Stimulated activated CD4-positive, alpha-beta T cell treated with anti-CD3 and anti-CD28 coated beads, Interleukin-15, amount 100 ng/mL, for 1 hour (primary cell): Measurements from ENCODE around the gene PRKAR2A.
A peak's percentile ranks its signal among the peaks of the same experiment; 100 is the strongest.
"Not testable (repeated sequence)": the region's sequence is repeated elsewhere in the genome, so short reads cannot be mapped to it uniquely, and the experiment has no call there.

Experiments used
- DNase-seq, 2 donors: peaks; one replicate each; pipeline ENCODE4 v3.0.0-alpha.2; 2020; ENCODE audit warnings: low read depth in 1 of 2, low spot score in 1 of 2

PRKAR2A gene

GRCh38 chr3:48734541-48734940 lies 113.1 kb downstream of the PRKAR2A start:
- not testable (repeated sequence) for DNase-seq

GRCh38 chr3:48733752-48734518 lies 113.7 kb downstream of the PRKAR2A start:
- DNase-seq, result not testable (repeated sequence)

- no peak for DNase-seq
Observed at GRCh38 chr3:48727511-48727910, 120.2 kb downstream of the PRKAR2A start.

DNA sequence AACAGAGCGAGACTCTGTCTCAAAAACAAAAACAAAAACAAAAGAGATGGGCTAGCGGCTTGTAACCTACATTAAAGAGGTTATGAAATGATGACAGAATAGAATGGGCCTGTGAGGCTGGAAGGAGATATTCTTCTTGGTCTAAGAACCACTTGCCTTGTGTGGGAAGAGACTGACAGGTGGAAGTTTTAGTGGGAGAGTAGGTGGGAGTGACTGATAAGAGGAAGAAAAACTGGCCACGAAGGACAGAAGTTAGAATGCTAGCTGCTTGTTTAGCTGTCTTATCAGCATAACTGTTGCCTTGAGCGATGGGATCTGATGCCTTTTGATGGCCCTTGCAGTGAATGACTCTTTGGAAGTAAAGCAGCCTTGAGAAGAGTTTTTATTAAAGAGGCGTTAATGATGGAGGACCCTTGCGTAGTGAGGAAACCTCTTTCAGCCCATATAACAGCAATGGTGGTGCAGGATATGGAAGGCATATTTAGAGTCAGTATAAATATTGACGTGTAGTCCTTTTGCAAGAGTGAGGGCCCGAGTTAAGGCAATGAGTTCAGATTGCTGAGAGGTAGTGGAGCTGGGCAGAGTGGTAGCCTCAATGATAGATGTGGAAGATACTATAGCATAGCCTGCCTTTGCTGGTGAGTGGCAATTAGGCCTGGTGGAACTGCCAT lies 122.4 kb downstream of the PRKAR2A start:
- not testable (repeated sequence) for DNase-seq

DNA sequence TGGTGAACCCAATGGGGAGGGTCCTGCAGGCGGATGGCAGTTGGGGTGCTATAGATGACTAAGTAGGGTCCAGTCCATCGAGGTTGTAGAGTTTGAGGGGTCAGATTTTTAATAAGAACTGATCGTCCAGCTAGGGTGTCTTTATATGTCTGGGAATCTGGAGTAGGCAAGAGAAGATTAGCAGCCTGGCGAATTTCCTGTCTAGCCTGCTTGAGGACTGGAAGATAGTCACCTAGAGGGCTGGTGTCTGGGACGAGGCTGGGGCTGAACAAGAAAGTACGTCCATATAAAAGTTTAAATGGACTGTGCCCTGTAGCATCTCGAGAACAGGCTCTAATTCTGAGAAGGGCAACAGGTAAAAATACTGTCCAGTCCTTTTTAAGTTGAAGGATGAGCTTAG lies 123.9 kb downstream of the PRKAR2A start:
- no peak for DNase-seq

DNA sequence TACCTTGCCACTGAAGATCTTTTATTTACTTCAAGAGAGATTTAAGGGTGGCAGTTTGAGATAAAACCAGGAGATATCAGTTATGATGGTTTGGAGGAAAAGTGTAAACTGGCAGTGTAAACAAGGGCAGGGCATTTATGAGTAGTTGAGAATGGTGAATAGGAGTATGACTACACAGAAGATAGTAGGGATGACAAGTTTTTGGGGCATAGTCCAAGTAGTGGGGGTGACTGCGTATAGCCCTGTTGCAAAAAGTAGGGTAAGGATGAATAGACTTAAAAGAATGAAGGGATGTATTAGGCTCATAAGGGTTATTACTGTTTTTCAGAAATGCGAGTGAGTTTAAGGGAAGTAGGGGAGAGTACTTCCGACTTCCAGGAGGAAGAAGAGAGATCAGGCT lies 124.4 kb downstream of the PRKAR2A start:
- not testable (repeated sequence) for DNase-seq

- peak; percentile 95 to 99 for DNase-seq
Observed at GRCh38 chr3:48716982-48717746, 130.5 kb downstream of the PRKAR2A start, which contains the start of gene IP6K2. Gene IP6K2, minus strand, starts transcription at chr3:48717221. Its CDS starts 21,930 bp downstream, at chr3:48695291.

GRCh38 chr3:48716508-48716981 lies 131.1 kb downstream of the PRKAR2A start:
- no peak for DNase-seq

- DNase-seq, result no peak
Observed at GRCh38 chr3:48715174-48715800, 132.4 kb downstream of the PRKAR2A start.

- DNase-seq, result no peak
Observed at GRCh38 chr3:48711727-48712126, 135.9 kb downstream of the PRKAR2A start.

- DNase-seq, result no peak
Observed at GRCh38 chr3:48709051-48709461, 138.6 kb downstream of the PRKAR2A start.

GRCh38 chr3:48708481-48708889 lies 139.2 kb downstream of the PRKAR2A start:
- no peak for DNase-seq

- DNase-seq, result no peak
Observed at GRCh38 chr3:48707157-48707556, 140.5 kb downstream of the PRKAR2A start.

DNA sequence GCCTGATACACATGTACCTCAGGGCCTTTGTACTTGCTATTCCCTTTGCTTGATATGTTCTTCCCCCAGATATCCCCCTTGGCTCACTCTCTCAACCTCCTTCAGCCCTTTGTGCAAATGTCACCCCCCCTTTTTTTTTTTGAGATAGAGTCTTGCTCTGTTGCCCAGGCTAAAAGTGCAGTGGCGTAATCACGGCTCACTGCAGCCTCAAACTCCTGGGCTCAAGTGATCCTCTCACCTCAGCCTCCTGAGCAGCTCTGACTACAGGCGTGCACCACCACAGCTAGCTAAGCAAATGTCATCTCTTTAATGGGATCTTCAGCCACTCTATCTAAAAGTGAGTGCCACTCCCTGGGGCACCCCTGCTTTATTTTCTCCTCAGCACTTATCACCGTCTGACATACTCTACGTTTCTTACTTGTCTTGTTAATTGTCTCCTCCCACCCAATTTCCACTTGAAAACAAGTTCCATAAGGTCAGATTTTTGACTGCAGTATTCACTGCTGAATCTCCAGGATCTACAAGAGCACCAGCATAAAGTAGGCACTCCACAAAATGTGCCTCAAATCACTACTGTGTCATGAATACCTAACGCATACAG lies 145.3 kb downstream of the PRKAR2A start:
- DNase-seq, result no peak

GRCh38 chr3:48700731-48701405 lies 146.8 kb downstream of the PRKAR2A start:
- no peak for DNase-seq

DNA sequence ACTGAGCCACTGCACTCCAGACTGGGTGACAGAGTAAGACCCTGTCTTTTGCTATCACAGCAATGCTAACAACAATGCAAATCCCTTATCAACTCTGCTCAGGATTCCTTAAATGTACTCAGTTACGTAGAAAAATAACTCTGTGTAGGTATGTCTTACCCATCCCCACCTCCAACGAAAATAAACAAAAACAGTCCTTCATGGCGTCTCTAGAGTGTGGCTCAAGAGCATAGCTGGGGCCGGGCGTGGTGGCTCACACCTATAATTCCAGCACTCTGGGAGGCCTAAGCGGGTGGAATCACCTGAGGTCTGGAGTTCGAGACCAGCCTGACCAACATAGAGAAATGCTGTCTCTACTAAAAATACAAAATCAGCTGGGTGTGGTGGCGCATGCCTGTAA lies 148.8 kb downstream of the PRKAR2A start:
- DNase-seq, result no peak

DNA sequence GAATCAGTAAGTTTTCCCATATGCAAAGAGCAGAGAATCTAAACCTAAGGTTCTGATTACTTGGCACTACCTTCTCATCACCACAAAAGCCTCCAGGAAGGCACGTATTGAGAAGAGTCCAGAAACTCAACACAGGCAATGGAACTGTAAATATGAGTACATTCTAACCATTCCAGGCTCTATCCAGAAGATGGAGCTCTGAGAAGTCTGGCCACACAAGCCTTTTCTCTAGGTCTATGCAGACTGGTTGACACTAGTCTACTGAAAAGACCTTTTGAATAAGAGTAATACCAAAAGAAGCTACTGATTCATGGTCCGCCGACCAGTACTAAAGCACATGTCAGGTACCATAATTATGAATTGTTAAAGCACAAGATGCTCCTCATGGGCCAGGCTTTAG lies 149.7 kb downstream of the PRKAR2A start:
- no peak for DNase-seq

GRCh38 chr3:48696601-48697000 lies 151.1 kb downstream of the PRKAR2A start:
- no peak for DNase-seq
